CD4-positive, alpha-beta T cell treated with Interleukin-15 for 1 hour (primary cell): Measurements from ENCODE around the gene PLOD2.

Experiments used
- DNase-seq: peaks from one replicate; pipeline ENCODE4 v3.0.0-alpha.2; 2020

PLOD2 gene

DNA sequence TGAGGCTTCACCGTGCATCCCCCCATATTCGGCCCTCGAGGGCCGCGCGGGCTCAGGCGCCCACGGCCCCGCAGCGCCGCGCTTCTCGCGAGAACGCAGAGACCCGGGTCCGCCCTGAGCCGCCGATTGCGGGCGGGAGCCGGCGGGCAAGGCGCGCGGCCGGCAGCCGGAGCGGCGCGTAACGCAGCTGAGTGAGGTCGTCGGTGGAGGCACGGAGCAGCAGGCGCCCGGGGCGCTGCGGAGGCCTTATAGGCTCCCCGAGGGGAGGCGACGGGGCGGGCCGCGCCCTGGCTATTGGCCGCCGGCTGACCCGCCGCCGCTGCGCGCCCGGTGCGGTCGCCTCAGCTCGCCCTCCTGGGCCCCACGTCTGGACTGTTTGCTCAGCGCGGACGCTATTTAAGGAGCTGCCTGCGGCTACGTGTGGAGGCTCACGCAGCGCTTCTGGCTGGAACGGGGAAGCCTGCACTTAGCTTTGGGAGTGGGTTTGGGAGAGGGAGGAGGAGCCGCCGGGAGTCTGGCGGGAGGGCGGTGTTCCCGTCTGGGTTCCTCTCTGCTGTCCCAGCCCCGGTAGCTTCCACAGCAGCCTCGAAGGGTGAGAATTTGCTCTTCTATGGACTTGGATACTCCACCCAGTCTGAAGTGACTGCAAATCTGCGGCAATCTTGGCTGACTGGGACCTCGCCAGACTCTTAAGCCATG lies at the start of gene PLOD2:
Gene PLOD2, minus strand, starts transcription at position 221 of the 699 bp plus-strand sequence. Its CDS starts 195 bp downstream, at position 26.
- no peak for DNase-seq

DNA sequence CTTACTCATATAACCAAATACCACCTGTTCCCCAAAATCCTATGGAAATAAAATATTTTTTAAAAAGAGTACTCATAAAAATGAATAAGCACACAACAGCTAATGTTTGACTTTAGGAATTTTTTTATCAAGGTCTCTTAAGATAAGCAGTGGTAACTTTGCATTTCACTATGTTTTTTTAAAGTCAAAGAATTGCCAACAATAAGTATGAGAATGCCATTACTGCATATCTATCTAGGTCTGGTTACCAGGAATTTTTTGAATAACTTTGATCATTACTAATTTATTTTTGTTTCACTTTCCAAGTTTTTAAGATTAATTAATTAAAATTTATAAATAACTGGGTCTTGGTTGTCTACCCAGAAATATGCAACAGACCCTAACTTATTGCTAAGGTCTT lies 48.4 kb upstream of the PLOD2 start:
- DNase-seq, result no peak

DNA sequence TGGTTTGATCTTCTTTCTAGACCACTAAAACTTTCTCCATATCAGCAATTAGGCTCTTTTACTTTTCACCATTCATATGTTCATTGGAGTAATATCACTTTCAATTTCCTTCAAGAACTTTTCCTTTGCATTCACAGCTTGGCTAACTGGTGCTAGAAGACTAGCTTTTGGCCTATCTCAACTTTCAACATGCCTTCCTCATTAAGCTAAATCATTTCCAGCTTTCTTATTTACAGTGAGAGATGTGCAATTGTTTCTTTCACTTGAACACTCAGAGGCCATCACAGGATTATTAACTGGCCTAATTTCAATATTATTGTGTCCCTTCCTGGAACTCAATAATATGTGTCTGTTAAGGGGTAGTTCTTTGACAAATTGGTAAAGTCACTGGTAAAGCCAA lies 42.8 kb upstream of the PLOD2 start:
- DNase-seq, result no peak

DNA sequence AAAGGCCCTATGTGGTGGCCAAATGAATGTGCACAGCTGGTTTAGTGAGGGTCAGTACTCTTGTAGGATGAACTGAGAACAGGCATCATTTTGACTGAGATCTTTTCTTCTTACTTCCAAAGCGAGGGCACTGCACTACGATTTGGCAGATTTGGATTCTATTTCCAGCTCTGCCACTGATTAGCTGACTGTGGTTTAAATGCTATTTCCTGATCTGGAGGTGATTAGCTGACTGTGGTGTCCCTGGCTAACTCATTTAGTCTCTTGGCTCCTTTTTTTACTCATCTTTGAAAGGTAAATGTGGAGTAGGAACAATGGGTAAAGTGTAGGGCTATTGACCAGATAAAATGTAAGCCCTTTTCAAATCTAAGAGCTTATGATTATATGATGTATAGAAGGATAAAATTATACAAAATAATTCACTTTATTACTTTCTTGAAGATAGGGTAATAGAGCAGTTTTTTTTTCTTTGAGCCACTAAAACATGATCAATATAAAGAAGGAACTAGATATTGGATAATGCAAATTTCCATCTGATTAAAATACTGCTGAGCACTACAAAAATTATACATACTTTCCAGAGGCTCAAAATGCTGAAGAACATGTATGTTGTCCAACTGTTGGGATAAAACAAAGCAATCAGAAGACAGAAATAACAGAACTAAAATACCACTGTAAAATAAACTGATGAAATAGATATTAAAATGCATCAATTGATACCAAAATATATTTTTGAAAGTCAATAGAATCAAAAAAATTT lies 39.7 kb upstream of the PLOD2 start:
- no peak for DNase-seq

DNA sequence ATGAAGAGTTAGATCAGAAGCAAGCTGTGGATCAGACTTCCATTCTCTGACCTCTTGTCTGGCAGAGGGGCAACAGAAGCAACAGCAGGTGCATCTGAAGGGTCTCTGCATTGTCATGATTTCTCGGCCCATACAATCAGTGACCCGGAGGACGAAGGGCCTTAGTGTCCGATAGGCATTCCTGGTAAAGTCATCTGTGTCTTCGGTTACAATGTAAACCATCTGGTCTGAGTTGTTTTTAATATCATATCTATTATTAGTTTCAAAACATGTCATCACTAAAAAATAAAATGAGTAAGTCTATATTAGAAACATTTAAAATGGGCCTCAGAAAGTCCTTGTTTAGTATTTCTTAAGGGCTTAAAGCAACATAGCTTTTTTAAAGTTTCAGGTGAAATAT lies 38.8 kb upstream of the PLOD2 start:
- DNase-seq, result no peak

DNA sequence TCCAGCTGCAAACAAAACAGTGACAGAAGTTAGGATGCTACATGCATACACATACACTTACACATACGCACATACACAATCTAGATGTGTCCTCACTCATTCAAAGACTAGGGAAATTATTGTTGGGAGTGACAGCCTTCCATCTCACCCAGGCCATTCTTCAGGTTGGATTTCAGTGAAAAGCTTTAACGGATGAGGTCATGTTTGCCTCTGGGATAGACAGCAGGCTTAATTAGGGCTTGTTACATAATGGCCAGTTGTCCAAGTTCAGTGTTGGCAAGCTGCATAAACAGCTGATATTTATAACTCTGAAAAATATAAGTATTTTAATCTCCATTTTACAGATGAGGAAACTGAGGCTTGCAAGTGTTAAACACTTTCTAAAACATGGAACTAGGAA lies 35.8 kb upstream of the PLOD2 start:
- no peak for DNase-seq

DNA sequence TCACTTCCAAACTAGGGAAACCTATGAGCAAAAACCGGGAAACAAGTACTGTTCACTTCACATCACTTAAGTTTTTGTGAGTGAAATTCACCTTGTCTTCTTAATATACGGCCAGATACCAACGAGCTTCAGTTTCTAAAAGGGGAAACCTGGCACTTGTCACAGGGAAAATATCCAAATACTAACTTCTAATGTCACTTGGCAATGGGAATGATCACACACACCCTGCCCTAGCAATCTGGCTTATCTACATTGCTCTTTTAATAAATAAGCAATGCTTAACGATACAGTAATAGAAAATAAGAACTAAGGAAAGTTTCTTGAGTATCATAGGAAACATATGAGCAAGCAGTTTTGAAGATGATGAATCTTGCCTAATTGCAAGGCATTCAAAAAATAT lies 34.6 kb upstream of the PLOD2 start:
- DNase-seq, result no peak

DNA sequence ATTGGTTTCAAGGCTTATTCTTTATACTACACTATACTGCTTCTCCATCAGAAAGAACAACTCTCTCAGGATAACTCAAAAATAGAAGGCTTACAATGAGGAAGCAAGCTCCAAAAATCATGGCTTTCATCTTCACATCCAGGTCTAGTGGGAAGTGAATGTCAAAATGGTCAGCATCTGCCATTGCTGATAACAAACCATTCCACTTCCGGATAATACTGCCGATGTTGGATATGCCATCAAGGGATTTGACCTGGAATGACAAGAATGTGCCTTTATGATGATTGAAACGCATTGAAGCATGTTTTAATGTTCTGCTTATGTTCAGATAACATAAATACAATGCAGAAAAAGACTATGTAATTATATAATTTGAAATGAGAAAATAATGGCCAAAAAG lies 34.0 kb upstream of the PLOD2 start:
- DNase-seq, result no peak

DNA sequence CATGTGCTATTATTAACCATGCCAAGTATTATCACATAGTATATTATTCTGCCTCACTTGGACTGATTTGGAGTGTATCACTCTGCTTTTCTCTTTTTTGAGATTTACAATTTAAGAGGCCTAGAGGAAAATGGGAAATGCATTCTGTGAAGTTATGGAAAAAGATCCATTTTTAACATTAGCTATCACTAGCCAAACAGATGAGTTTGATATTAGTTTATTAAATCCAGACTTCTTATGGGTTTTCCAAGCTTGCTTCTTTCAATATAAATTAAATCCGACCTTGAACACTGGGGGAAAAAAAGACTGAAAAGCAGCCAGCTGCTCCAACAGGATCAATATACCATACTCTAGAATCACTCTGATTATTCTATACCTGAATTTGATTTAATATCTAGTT lies 30.1 kb upstream of the PLOD2 start:
- no peak for DNase-seq

DNA sequence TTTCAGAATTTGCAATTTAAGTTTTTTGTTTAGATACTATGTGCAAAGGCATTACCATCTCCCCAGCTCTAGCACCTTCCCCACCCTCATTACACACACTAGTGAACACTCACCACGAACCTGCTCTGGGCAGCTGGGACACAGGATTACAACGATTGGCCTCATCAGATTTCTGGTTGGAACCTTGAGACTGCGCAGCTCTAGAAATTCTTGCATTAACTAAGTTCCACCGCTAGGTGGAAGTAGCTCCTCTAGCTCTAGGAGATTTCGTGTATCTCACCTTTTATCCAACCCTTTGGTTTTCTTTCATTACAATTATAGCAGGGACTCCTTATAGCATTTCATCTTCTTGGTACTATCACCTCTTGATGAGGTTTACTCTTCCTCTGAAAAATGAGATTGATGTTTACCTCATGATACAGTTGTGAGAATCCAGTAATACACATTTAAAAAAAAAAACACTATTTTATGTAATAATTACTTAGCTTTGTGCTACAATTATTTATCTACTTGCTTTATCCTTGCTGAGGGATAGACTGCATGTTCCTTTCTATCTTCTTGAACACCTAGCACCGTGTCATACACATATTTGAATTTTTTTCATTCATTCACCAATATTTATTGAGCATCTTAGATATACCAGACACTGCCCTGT lies 28.7 kb upstream of the PLOD2 start:
- no peak for DNase-seq

DNA sequence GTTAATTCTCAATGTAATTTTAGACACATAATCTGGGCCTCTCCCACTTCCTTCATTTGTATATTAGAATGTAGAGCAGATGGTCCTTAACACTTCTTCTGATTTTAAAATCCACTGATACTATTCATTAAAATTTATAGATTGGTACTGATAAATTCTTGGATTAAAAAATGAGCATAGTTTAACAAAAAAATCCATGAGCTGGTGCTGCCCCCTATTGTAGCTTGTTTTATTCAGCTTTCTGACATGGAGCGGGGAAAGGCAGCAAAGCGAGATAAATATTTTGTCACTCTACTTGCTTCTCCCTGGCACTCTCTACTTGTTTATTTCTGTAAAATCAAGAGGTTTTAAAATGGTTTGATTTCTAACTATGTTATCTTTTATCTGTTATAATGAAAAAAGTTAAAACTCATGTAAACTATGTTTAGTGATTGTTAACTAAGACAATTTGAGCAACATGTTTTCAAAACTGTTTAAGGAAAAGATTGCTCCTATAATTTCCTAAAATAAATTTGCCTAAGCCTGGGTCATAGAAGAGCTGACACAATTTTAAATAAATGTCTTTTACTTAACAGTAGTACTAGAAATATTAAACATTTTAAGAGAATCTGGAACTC lies 26.5 kb upstream of the PLOD2 start:
- no peak for DNase-seq

DNA sequence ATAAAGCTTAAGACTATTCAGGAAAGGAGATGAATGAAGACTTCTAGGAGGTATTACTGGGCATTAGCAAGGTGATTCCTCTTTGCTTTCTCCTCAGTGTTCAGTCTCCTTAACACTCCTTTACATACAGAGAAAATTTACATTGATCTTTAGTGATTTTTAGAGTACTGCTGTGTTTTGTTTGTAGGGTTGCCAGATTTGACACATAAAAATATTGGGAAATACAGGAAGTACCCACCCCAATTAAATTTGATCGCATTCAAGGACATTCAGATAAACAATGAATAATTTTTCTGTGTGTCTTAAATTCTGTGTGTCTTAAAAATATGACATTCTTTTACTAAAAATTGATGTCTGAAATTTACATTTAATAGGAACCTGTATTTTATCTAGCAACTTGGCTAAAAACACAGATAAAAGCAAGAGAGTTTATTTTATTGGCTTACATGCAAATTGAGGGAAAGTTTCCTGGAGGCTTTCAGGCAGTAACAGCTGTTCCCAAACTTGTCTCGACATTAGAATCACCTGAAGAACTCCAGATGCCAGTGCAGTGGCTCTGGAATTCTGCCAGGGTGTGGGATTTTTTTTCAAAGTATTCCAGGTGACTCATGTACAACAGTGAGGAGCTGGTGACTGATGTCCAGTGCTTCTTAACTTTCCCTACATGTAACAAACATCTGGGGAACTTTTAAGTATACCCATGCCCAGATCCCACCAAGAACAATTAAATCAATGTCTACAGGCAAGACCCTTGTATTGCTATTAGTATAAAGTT lies 23.4 kb upstream of the PLOD2 start:
- DNase-seq, result no peak

DNA sequence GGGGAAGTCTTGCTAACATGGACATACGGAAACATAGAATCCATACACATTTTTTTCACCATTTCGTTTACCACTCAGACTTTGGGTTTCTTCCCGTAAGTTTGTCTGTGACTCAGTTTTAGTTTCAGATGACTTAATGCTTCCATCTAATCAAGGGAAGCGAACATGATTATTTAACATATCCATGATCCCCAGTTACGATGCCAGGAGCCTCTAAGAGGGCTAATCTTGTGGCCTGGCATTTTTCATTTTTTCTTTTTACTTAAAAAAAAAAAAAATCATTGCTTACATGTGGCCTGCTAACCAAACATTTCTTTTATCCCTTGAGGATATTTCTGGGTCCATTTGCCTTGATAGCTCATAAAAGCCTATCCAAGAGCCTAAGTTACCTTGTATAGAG lies 20.2 kb upstream of the PLOD2 start:
- no peak for DNase-seq

DNA sequence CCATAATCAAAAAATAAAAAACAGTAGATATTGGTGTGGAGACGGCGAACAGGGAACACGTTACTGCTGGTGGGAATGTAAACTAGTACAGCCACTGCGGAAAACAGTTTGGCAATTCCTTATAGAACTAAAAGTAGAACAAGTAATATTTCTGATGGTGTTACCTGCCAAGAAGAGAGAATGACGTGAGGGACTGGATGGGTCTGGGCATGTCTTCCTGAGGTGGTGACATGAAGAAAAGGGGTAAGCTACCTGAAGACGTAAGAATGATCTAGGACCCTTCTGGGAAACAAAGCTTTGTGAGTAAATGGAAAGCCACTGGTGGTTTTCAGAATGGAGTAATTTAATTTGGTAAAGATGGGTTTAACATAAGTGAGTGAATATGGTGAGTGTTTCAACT lies 19.4 kb upstream of the PLOD2 start:
- no peak for DNase-seq

DNA sequence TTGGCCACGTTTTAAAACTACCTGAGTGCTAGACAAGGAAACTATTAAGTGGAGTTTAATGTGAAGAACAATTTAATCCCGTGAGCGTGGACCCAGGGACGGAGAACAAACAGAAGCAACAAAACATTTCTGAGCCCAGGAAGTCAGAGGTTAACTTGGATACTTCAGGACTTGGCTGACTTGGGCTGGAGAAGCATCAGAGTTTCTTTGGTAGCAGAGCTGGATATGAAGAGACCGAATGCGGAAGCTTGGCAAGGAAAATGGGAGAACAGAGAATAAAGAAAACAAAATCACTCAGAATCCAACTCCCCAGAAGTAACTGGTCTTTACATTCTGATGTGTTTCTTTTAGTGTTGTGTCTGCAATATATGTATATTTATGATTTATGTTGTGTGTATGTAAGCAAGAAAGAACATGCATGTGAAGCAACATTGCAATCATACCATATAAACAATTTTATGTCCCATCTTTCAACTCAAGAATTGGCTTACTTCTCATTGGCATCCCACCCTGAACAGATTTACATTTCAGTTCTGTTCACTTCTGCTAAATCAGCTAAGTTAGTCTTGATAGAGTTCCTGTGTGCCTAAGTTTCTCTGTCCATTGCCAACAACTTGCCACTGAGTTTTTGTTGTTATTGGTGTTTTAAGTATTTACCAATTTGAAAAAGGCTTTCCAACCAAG lies 17.2 kb upstream of the PLOD2 start:
- DNase-seq, result no peak

DNA sequence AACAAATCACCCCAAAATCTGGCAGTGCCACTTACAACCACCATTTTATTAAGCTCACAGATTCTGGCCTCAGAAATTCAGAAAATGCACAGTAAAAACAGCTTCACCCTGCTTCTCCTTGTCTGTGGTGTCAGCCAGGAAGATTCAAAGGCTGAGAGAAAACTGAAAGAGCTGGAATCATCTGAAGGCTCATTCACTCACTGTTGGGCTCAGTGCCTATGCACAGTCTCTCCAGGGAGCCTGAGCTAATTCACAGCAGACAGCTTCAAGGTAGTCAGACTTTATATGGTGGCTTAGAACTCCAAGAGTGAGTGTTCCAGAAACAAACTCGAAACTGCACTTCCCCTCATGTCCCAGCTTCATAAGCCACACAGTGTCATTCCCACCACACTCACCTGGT lies 16.5 kb upstream of the PLOD2 start:
- DNase-seq, result no peak

DNA sequence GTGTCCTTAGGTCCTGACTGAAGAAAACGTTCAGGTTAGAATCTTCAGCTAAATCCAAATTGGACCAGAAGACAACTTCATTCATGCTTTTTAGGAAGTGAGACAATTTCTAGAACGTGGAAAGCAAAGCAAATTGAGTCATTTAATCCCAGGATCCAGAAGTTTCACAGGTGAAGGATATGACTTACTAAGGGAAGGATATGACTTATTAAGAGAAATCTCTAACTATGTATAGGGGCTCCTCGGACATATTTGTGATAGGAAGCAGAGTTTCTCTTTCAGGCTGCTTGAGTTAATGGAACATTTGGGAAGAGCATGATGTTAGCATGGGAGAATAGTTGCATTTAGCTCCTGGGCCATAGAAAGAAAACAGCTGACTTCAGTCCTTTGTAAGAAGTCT lies 16.1 kb upstream of the PLOD2 start:
- no peak for DNase-seq

DNA sequence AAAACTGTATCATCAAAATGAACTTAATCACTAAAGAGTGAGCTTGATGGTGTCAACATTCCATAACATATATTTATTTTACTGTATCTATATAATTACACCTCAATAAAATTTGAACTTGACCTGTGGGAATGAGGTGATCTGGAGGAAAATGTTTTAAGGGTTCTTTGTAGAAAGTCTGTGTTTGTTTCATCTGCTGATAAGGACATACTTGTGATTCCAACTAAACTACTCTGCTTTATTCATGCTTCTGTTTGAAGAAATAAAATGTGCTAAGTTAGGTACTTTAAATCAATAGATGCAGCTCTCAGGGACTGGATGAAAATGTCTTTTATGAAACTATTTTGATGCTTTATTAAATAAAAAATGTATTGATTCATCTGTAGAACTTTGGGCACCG lies 11.6 kb upstream of the PLOD2 start:
- no peak for DNase-seq

DNA sequence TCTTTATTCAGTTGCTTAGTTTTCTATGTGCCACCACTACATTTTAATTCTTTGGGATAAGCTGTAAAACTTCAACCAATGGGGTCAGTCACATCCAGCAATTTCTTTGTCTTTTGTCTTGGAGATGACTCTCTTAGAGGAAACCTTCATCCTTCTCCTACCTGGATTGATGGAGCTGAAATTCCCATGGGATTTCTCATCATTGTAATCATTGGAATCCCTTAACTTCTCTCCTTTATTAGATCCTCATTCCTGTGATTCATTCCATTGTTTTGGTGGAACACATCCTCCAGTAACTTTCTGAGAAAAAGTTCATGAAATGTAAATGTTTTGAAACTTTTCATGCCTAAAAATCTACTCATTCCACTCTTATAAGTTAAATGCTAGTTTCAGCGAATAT lies 9.6 kb upstream of the PLOD2 start:
- no peak for DNase-seq

DNA sequence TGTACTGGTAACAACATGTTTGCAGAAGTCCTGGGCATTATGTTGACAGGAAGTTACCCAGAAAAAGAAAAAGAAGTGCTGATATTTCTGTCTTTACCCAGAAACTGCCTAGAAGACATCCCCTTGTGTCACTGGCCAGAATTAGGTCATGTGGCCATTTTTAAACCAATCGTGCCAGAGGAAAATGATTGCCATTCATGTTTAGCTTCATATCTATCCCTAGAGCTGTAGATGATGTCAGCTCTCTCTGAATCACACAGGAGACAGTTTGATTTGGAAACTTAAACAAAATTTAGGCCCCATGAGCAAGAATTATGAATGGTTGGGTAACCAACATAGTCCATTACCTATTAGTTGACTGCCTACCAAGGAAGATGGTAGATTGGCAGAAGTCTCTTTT lies 8.9 kb upstream of the PLOD2 start:
- DNase-seq, result no peak

DNA sequence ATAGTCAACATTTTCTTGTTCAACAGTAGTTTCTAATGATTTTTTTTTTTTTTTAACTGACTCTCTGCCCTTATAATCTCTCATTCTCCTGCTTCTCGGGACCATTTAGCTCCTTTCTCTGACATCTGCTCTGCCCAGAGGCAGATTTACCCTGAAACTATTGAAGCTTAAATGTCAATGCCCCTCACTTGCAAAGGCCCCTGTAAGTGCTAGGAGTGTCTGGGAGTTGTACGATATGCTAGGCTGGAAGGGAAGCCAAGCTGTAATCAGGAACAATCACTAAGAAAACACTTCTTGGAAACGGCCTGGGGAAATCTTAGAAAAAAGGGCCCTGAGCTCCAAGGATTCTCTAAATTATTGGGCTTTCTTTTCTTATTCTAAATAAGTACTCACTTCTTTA lies 5.8 kb upstream of the PLOD2 start:
- DNase-seq, result no peak

DNA sequence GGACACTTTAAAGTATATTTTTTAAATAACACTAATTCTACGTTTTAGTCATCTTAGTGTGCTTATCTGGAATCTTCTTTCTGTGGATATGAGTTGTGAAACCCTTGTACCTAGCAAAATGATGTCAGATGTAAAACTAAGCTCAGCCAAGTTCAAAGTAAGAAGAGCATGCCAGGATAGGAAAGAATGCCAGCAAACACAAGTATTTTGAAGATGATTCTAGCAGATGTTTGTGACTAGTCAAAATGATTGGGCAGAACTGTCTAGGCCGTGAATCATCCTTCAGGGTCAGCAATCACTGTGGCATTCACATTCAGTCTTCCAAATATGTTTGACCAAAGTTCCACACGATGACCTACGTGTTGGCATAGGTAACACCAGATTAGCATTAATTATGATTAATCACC lies 5.4 kb upstream of the PLOD2 start:
- DNase-seq, result no peak
